Keratinocyte (primary cell): Measurements from ENCODE around the gene VCX3B. TPM values are rescaled to one million over a fixed set of nuclear protein-coding genes. Genes with fewer than 3 reads are reported as not detected.
"Not testable (repeated sequence)": the region's sequence is repeated elsewhere in the genome, so short reads cannot be mapped to it uniquely, and the experiment has no call there.

Source experiments
- DNase-seq: peaks from one replicate; pipeline ENCODE4 v3.0.0-alpha.2; 2011; ENCODE audit warnings: low read depth, missing footprints, low spot score
- FAIRE-seq: peaks from 2 replicates; lab custom pipeline; 2011; peaks lifted over from hg19 to GRCh38; lab: Jason Lieb, UNC
- H2AFZ ChIP-seq: 2 replicates; pipeline ENCODE4 v1.6.0; 2012; ENCODE audit warnings: low read length, control low read depth, inconsistent platforms; ENCODE audit not compliant: control insufficient read depth
- H3K27ac ChIP-seq: 2 replicates; pipeline ENCODE4 v1.5.1; 2011; ENCODE audit warnings: low read length; ENCODE audit not compliant: control insufficient read depth, insufficient read depth
- H3K27me3 ChIP-seq: 3 replicates; pipeline ENCODE4 v1.6.0; 2011; ENCODE audit warnings: low read length; ENCODE audit not compliant: control insufficient read depth, insufficient read depth; ENCODE audit errors: extremely low read depth
- H3K36me3 ChIP-seq, 2 experiments: 2 replicates in 1 of 2; 3 replicates in 1 of 2; pipeline ENCODE4 v1.5.1; 2011; ENCODE audit warnings: low read length in 2 of 2, mild to moderate bottlenecking in 1 of 2; ENCODE audit not compliant: control insufficient read depth in 2 of 2, insufficient read depth in 2 of 2; ENCODE audit errors: extremely low read depth in 1 of 2
- H3K4me1 ChIP-seq: 3 replicates; pipeline ENCODE4 v1.5.1; 2011; ENCODE audit warnings: low read length; ENCODE audit not compliant: control insufficient read depth, insufficient read depth; ENCODE audit errors: extremely low read depth
- H3K4me2 ChIP-seq: 3 replicates; pipeline ENCODE4 v1.6.0; 2011; ENCODE audit warnings: low read depth, low read length; ENCODE audit not compliant: control insufficient read depth, insufficient read depth; ENCODE audit errors: extremely low read depth
- H3K4me3 ChIP-seq, 3 experiments: fragments of 200-600 bp in 1 of 3; sonication (generic) in 1 of 3; 2 replicates in 2 of 3; 3 replicates in 1 of 3; pipeline ENCODE4 v1.5.1; 2011 to 2016; ENCODE audit warnings: low read length in 3 of 3, mild to moderate bottlenecking in 3 of 3, control low read depth in 2 of 3, inconsistent platforms in 1 of 3, low read depth in 1 of 3, mixed read lengths in 1 of 3, mixed run types in 1 of 3, moderate library complexity in 1 of 3; ENCODE audit not compliant: control insufficient read depth in 2 of 3, insufficient read depth in 2 of 3; ENCODE audit errors: extremely low read depth in 1 of 3
- H3K79me2 ChIP-seq: 2 replicates; pipeline ENCODE4 v1.6.0; 2012; ENCODE audit warnings: low read length; ENCODE audit not compliant: control insufficient read depth, insufficient read depth
- H3K9ac ChIP-seq: 3 replicates; pipeline ENCODE4 v1.6.0; 2011; ENCODE audit warnings: low read length; ENCODE audit not compliant: control insufficient read depth, insufficient read depth; ENCODE audit errors: extremely low read depth
- H3K9me1 ChIP-seq: 3 replicates; pipeline ENCODE4 v1.6.0; 2011; ENCODE audit warnings: low read length; ENCODE audit not compliant: control insufficient read depth, insufficient read depth; ENCODE audit errors: extremely low read depth
- H3K9me3 ChIP-seq: 2 replicates; pipeline ENCODE4 v1.5.1; 2012; ENCODE audit warnings: low read depth, low read length; ENCODE audit not compliant: control insufficient read depth
- H4K20me1 ChIP-seq: 3 replicates; pipeline ENCODE4 v1.6.0; 2011; ENCODE audit warnings: low read length; ENCODE audit not compliant: control insufficient read depth, insufficient read depth; ENCODE audit errors: extremely low read depth
- EZH2 ChIP-seq: IDR thresholded peaks from one replicate; pipeline ENCODE4 v1.6.1; 2012; ENCODE audit warnings: inconsistent platforms, mild to moderate bottlenecking, low read length, moderate library complexity
- dilution Hi-C: fragments of 300-500 bp; cut with MboI; formaldehyde crosslinking; loops from one replicate; pipeline ENCODE4 v1.7.0; 2020; ENCODE audit warnings: low sequenced_read_pairs; ENCODE audit not compliant: extremely low pct_ligation_motif_present
- polyA plus RNA-seq, 5 experiments: library from polyadenylated mRNA; depleted of rRNA in 3 of 5; stranded (reverse) in 3 of 5; stranded (forward) in 1 of 5; unstranded in 1 of 5; fragments of >200 nt; gene quantifications; 1 replicate in 1 of 5; 2 replicates in 3 of 5; 3 replicates in 1 of 5; pipeline versions ENCODE4 v1.2.1 to v1.2.3, GENCODE V29; 2011 to 2012; ENCODE audit warnings: missing spikeins in 2 of 5, low read depth in 1 of 5, low replicate concordance in 1 of 5
- TF ChIP-seq, protein P1 (sequence below), 3 experiments: IDR thresholded peaks in 1 of 3; conservative IDR thresholded peaks in 1 of 3; optimal IDR thresholded peaks in 1 of 3; 2 replicates in 2 of 3; 3 replicates in 1 of 3; pipeline versions ENCODE3 to v1.5.1; 2011; ENCODE audit warnings: low read length in 3 of 3, mild to moderate bottlenecking in 3 of 3, moderate library complexity in 2 of 3, control low read depth in 1 of 3, inconsistent platforms in 1 of 3; ENCODE audit not compliant: insufficient read depth in 2 of 3; ENCODE audit errors: extremely low read depth in 1 of 3

VCX3B gene
- polyA plus RNA-seq, 1 donor (not counting 4 experiments of a cell fraction or from before 2014, with no cell fraction given), result not detected

DNA sequence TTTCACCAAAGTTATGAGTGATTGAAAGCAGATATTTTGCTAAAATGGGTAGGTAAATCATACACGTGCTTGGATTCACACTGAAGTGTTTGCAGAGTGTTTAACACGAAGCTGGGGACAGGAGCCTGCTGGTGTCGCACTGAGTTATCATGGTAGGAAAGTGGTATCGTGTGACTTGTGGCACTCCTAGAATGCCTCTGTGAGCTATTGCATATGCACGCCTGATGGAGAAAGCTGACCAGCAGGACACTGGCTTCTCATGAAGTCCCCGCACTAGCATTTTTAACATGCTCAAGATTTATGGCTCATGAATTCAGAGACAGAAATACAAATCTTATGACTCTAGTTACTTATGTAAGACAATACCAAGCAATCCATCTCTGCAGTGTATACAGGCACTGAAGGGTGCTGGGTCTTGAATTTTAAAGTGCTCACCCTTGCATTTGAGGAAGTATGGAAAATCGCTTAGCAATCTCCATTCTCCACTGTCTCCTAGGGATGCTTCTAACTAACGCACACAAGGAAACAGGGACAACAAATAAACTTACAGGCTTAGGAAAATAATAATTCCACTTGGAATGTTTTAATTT lies 19.8 kb downstream of the VCX3B start:
- FAIRE-seq, result no peak
- no peaks in the 10 kb centered on the region for H3K79me2 ChIP-seq
- no peak overlapping the region for H3K4me2 ChIP-seq
- DNase-seq, result no peak
- no peaks in the 10 kb centered on the region for H3K9me3 ChIP-seq
- no peak overlapping the region for H3K4me3 ChIP-seq
- no peaks in the 10 kb centered on the region for H3K4me1 ChIP-seq
- no peak overlapping the region for H2AFZ ChIP-seq
- H3K27me3 ChIP-seq, result no peaks in the 10 kb centered on the region
- dilution Hi-C loops, result no loop called here
- H3K9ac ChIP-seq, result no peak overlapping the region
- no peak overlapping the region for H3K27ac ChIP-seq
- H3K9me1 ChIP-seq, result no peaks in the 10 kb centered on the region
- H3K36me3 ChIP-seq, result no peaks in the 10 kb centered on the region
- no peak for TF ChIP-seq EZH2
- TF ChIP-seq, protein P1, sequence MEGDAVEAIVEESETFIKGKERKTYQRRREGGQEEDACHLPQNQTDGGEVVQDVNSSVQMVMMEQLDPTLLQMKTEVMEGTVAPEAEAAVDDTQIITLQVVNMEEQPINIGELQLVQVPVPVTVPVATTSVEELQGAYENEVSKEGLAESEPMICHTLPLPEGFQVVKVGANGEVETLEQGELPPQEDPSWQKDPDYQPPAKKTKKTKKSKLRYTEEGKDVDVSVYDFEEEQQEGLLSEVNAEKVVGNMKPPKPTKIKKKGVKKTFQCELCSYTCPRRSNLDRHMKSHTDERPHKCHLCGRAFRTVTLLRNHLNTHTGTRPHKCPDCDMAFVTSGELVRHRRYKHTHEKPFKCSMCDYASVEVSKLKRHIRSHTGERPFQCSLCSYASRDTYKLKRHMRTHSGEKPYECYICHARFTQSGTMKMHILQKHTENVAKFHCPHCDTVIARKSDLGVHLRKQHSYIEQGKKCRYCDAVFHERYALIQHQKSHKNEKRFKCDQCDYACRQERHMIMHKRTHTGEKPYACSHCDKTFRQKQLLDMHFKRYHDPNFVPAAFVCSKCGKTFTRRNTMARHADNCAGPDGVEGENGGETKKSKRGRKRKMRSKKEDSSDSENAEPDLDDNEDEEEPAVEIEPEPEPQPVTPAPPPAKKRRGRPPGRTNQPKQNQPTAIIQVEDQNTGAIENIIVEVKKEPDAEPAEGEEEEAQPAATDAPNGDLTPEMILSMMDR (optimal IDR thresholded peaks at IDR 0.05 in 1 of 3, IDR thresholded peaks at IDR 0.05 in 1 of 3, conservative IDR thresholded peaks at IDR 0.05 in 1 of 3; ENCODE audit: extremely low read depth in 1 of 3, insufficient read depth in 2 of 3, low read length in 3 of 3), result no peak
- no peaks in the 10 kb centered on the region for H4K20me1 ChIP-seq

GRCh38 chrX:8495036-8495435 lies 30.4 kb downstream of the VCX3B start:
- not testable (repeated sequence) for DNase-seq, H3K27ac ChIP-seq, FAIRE-seq

DNA sequence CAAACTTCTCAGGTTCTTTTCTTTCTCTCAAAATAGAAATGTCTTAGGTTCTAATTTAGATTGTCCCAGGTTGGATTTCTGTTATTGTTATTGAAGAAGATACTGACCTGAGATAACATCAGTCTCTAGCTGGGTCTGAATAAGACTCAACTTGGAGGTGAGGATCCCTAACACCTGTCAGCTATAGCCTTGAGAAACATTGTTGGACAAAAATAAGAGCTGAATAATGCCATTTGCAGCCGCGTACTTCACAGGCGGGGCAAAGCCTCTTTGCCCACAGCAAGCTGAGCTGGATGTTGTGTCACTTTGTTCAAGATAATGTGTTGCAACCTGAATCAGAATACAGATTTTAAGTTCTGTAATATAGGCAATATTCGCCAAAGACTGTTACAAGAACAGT lies 35.6 kb downstream of the VCX3B start:
- DNase-seq, result no peak
- Histone ChIP-seq H3K4me2 (no peak overlapping the region), H3K4me3 (no peak overlapping the region), H3K9me3 (no peaks in the 10 kb centered on the region), H3K27me3 (no peaks in the 10 kb centered on the region), H3K79me2 (no peaks in the 10 kb centered on the region), H3K9me1 (no peaks in the 10 kb centered on the region), H3K27ac (no peak overlapping the region), H3K36me3 (no peaks in the 10 kb centered on the region), H4K20me1 (no peaks in the 10 kb centered on the region), H2AFZ (no peak overlapping the region), H3K4me1 (peaks cover 3% of the 10 kb centered on the region), H3K9ac (no peak overlapping the region)
- dilution Hi-C loops, result no loop called here
- no peak for TF ChIP-seq EZH2
- TF ChIP-seq, protein P1 (optimal IDR thresholded peaks at IDR 0.05 in 1 of 3, IDR thresholded peaks at IDR 0.05 in 1 of 3, conservative IDR thresholded peaks at IDR 0.05 in 1 of 3; ENCODE audit: extremely low read depth in 1 of 3, insufficient read depth in 2 of 3, low read length in 3 of 3), result no peak
- FAIRE-seq, result no peak

More at GRCh38 chrX:8495036-8495435, 30.4 kb downstream of the VCX3B start:
- H3K9me1 ChIP-seq, H3K36me3 ChIP-seq, H4K20me1 ChIP-seq, H3K9me3 ChIP-seq, H3K79me2 ChIP-seq, H2AFZ ChIP-seq, H3K4me1 ChIP-seq, H3K4me2 ChIP-seq, H3K27me3 ChIP-seq, H3K9ac ChIP-seq, H3K4me3 ChIP-seq, dilution Hi-C loops: not testable (repeated sequence)

DNA sequence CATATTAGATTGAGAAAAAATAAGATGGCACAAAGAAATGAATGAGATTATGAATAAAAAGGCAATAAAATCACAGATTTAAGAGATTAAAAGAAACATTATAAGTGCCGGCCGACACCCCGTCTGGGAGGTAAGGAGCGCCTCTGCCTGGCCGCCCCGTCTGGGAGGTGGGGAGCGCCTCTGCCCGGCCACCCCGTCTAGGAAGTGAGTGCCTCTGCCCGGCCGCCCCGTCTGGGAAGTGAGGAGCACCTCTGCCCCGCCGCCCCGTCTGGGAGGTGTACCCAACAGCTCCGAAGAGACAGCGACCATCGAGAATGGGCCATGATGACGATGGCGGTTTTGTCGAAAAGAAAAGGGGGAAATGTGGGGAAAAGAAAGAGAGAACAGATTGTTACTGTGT lies 37.5 kb downstream of the VCX3B start:
- H3K4me2 ChIP-seq, H3K9ac ChIP-seq, H3K36me3 ChIP-seq, H3K9me3 ChIP-seq, H3K79me2 ChIP-seq, H3K27ac ChIP-seq, dilution Hi-C loops, H3K9me1 ChIP-seq, FAIRE-seq, H4K20me1 ChIP-seq, H2AFZ ChIP-seq, H3K4me3 ChIP-seq, H3K27me3 ChIP-seq, DNase-seq, H3K4me1 ChIP-seq: not testable (repeated sequence)
